NCI-H1694 (cell line): ENCODE data around the gene SUZ12.
A peak's percentile ranks its signal among the peaks of the same experiment; 100 is the strongest.
"Not testable (repeated sequence)": the region's sequence is repeated elsewhere in the genome, so short reads cannot be mapped to it uniquely, and the experiment has no call there.

Experiments
- DNase-seq: peaks from one replicate; lab custom pipeline; 2025; lab: John Stamatoyannopoulos, UW

Gene SUZ12

DNA sequence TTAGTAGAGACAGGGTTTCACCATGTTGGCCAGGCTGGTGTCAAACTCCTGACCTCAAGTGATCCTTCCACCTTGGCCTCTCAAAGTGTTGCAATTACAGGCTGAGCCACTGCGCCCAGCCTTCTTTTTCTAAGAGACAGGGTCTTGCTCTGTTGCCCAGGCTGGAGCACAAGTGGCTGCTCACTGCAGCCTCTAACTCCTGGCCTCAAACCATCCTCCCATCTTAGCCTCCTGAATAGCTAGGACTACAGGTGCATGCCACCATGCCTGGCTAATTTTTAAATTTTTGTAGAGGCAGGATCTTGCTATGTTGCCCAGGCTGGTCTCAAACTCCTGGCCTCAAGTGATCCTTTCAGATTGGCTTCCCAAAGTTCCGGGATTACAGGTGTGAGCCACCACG, 15.1 kb downstream of the SUZ12 start:
- not testable (repeated sequence) for DNase-seq

DNA sequence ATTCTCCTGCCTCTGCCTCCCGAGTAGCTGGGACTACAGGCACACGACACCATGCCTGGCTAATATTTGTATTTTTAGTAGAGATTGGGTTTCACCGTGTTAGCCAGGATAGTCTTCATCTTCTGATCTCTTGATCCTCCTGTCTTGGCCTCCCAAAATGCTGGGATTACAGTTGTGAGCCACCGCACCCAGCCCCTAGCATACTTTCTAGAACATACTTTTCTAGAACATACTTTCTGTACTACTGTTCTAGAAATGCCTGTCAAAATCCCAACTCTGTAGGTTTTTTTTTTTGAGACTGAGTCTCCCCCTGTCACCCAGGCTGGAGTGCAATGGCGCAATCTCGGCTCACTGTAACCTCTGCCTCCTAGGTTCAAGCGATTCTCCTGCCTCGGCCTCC, 27.3 kb downstream of the SUZ12 start:
- DNase-seq, result not testable (repeated sequence)

DNA sequence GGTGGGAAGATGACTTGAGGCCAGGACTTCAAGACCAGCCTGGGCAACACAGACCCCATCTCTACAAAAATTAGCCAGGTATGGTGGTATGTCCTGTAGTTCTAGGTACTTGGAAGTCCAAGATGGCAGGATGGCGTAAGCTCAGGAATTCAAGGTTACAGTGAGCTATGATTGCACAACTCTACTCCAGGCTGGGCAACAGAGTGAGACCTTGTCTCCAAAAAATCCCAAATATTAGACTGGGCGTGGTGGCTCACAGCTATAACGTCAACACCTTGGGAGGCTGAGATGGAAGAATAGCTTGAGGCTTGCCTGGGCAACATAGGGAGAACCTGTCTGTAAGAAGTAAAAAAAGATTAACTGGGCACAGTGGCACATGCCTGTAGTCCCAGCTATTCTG, 30.8 kb downstream of the SUZ12 start:
- no peak for DNase-seq

DNA sequence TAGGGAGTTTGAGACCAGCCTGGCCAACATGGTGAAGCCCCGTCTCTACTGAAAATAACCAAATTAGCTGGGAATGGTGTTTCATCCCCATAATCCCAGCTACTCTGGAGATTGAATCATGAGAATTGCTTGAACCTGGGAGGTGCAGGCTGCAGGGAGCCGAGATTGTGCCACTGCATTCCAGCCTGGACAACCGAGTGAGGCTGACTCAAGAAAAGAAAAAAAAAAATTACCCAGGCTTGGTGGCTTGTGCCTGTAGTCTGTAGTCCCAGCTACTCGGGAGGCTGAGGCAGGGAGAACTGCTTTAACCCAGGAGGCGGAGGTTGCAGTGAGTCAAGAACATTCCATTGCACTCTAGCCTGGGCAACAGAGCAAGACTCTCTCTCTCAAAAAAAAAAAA, 33.6 kb downstream of the SUZ12 start:
- not testable (repeated sequence) for DNase-seq

DNA sequence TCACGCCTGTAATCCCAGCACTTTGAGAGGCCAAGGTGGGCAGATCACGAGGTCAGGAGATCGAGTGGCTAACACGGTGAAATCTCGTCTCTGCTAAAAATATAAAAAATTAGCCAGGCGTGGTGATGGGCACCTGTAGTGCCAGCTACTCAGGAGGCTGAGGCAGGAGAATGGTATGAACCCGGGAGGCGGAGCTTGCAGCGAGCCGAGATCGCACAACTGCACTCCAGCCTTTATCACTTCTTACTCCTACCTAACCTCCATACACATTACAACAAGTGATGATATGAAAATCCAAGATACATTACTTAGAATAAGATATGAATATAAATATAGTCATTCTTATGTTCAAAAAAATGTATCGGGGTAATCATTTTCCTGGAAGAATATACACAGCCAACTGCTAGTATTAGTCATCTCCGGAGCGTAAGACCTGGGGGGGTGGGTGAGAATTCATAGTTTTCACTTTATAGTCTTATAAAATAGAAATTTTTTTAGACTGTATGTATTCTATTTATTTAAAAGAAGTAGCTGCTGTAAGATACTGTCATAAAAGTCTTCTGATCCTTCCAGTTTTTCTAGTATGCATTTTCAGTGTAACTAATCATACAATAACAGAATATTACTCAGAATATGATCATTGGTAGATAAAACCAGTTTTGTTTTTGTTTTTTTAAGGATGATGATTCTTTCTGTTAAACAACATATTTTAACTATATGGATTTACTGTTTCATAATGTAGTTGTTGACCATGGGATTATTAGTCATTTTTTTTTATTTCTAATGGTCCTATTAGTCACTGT, 37.7 kb downstream of the SUZ12 start:
- not testable (repeated sequence) for DNase-seq

DNA sequence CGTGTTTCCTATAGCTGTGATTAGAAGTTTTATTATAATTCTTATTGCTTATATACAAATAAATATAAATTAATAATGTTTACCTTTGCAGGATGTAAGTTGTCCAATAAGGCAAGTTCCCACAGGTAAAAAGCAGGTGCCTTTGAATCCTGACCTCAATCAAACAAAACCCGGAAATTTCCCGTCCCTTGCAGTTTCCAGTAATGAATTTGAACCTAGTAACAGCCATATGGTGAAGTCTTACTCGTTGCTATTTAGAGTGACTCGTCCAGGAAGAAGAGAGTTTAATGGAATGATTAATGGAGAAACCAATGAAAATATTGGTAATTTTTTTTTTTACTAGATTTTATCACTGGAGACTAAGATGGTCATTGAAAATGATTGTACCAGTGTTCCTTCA, 38.6 kb downstream of the SUZ12 start:
- DNase-seq, result not testable (repeated sequence)

DNA sequence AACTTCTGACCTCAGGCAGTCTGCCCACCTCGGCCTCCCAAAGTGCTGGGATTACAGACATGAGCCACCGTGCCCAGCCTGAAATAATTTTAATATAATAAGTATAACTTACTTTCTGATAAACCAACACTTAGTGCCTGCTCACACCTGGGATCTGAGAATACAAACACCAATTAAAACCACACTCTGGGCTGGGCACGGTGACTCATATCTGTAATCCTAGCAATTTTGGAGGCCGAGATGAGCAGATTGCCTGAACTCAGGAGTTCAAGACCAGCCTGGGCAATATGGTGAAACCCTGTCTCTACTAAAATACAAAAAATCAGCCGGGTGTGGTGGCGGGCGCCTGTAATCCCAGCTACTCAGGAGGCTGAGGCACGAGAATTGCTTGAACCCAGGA, 55.0 kb downstream of the SUZ12 start:
- DNase-seq, result not testable (repeated sequence)

DNA sequence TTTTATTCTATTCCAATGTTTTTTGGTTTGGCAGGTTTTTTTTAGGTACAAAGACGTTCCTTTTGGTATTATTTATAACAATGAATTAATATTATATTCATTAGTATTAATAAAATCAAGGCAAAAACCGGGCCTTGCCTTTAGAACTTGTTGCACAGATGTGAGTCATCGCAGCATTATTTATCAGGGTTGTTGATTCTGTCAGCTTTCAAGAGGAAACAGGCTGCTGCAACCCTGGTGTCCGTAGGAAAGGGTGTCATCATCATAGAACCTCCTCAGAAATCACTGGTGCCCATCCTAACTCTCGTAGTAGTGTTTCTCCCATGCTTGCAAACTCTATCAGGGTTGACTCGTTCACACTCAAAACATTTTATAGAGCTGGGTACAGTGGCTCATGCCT, 60.2 kb downstream of the SUZ12 start:
- no peak for DNase-seq

DNA sequence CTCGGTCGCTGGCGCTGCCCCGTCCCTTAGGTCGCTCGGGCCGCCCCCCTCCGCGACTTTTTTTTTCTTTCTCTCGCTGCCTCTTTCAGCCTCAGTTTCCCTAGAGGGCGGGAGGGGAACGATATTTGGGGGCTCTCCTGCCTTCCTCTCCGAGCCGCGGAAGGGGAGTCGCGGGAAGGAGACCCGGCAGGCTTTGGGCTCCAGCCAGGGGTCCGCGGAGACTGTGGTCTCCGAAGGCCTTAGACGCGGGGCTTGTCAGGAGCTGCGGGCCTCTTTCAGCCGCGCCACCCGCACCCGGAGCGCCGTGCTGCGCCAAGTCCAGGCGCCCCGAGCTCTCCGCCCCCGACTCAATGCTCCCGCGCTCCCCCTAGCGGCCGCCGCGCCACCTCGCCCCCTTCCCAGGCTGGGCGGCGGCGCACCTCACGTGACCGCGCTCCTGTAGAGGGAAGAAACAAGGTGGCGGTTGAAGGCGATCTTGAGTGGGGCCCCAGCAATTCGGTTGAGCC, 70.2 kb downstream of the SUZ12 start, which contains the start of gene LRRC37B:
Gene LRRC37B (plus strand): TSS at position 427 of the 506 bp plus-strand sequence. CDS start 14,010 bp downstream, outside the sequence.
- DNase-seq, result peak; percentile 66

DNA sequence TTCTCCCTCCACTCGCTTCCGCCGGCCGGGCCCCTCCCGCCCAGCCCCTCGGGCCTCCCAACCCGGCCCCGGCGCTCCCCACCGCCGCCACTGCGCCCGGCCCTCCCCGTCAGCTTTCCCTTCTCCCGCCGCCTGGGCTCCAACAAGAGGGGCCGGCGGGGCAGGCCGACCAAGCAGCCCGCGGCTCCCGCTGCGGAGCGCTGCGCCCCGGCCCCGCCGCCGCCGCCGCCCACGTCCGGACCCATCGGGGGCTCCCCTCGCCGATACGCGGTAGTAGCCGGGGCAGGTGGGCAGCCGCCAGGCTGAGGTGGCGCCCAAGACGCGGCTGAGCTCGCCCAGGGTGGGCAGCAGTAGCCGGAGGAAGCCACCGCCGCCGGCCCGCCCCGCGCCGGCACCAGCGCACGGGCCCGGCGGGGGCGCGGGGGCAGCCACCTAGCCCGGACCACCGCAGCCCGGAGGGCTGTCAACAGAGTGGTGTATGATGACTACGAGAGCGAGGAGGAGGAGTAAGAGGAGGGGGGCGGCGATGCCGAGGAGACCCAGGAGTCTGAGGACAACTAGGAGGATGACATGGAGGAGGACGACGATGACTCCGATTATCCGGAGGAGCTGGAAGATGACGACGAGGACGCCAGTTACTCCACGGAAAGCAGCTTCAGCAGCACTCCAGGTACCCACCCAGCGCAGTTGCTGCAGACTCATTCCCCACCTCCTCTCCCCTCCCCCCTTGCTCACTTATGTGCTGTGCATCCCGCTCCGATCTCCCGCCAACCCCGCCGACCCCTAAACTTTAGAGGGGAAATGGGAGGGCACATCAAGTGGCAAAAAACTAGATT, 70.9 kb downstream of the SUZ12 start:
- DNase-seq, result peak; percentile 22

DNA sequence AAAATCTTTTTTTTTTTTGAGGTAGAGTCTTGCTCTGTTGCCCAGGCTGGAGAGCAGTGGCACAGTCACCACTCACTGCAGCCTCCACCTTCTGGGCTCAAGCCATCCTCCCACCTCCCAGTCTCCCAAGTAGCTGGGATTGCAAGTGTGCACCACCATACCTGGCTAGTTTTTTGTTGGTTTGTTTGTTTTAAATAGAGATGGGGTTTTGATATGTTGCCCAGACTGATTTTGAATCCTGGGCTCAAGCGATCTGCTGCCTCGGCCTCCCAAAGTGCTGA, 72.4 kb downstream of the SUZ12 start:
- no peak for DNase-seq

DNA sequence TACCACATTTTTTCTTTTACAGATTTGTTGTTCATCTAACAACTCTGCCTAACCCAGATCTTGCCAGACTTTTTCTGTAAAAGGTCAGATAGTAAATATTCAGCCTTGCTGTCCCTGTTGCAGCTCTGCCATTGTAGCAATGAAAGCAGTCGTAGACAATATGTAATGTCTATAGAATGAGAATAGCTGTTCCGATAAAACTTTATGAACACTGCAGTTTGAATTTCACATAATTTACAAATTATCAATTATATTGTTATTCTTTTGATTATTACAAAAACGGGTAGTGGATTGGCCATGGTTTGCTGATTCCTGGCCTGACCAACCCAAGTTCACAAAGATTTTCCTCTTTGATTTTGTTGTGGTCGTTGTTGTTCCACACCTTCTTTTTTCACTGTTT, 73.3 kb downstream of the SUZ12 start:
- DNase-seq, result no peak

DNA sequence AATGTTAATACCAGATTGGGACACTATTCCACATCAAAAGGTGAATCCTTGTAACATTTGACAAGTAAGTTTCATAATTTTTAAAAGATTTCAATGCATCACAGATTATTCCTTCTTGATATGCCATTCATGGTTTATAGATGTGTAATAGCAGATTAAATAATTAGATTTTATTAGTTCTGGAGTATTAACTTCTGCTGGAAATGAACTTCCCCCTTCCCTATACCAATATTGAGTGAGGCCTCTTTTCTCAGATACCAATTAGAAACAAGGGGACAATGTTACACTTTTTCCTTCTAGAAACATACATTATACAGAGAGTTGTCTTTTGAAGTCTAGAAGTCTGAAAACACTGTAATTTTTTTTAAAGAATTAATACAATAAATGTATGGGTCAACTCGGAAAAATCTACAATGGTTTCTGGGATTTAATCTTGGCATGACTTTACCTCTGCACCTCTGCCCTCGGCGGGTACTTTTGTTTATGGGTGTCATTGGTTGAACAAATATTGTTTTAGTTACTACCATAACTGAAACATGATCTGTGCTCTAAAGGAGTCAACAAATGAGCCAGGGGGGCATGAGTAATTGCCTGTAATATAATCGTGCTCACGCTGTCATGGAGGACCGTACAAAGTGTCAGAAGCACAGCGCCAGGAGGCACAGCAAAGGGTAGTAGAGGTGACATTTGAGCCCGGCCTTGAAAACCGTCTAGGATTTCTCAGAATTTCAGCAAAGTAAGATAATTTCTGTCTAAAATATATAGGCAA, 78.6 kb downstream of the SUZ12 start:
- DNase-seq, result no peak

DNA sequence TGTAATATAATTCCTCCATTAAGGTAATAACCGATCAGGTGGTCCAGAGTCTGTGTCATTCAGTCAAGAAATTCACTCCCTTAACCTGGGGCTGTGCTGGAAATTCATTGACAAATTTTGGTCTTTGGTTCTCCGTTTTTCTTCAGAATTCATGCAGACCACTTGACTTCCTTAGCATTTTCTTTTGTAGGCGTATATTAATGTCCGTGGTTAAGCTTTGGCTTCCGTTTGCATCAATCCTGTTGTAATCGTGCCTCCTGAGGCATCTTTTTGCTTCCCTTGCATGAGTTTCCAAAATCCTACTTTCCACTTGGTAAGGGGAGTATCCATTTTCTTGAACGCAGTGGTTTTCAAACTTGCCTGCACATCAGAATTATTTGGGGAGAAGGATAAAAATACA, 79.4 kb downstream of the SUZ12 start:
- no peak for DNase-seq

DNA sequence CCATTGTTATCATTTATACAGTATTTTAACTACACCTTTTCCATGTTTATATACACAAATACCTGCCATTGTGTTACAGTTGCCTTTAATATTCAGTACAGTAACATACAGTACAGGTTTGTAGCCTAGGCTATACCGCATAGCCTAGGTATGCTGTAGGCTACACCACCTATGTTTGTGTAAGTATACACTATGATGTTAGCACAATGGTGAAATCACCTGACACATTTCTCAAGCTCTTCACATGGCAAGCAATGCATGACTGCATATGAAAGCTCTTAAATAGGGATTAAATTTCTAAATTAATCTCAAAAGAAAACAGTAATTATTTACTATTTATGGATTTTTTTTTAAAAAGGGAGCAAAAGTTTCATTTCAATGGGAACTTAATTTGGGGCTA, 82.4 kb downstream of the SUZ12 start:
- DNase-seq, result no peak

DNA sequence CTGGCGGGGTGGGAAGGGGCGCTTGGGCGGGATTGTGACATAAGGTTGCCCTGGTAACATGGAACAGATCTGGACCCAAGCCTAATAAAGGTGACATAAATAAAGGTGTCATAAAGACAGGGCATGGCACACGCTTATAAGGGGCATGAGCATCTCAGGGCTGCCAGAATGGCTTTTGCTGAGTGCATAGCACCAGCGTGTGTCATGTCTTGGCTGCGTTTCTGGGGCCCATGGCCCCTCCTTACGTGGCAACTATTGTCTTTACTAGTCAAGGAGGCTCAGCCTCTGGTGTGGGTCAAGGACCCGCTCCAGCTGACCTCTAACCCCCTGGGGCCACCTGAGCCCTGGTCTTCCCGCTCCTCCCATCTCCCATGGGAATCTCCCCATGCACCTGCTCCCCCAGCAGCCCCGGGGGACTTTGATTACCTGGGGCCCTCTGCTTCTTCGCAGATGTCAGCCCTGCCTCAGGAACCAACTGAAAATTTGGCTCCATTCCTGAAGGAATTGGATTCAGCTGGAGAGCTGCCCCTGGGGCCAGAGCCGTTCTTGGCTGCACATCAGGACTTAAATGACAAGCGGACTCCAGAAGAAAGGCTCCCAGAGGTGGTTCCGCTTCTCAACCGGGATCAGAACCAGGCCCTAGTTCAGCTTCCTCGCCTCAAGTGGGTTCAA, 84.3 kb downstream of the SUZ12 start:
- no peak for DNase-seq

DNA sequence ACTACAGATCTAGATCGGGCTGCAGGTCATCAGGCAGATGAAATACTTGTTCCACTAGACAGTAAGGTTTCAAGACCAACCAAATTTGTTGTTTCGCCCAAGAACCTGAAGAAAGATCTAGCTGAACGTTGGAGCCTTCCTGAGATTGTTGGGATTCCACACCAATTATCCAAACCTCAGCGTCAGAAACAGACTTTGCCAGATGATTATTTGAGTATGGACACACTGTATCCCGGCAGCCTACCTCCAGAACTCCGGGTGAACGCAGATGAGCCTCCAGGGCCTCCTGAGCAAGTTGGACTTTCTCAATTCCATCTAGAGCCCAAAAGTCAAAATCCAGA, 84.8 kb downstream of the SUZ12 start:
- no peak for DNase-seq

DNA sequence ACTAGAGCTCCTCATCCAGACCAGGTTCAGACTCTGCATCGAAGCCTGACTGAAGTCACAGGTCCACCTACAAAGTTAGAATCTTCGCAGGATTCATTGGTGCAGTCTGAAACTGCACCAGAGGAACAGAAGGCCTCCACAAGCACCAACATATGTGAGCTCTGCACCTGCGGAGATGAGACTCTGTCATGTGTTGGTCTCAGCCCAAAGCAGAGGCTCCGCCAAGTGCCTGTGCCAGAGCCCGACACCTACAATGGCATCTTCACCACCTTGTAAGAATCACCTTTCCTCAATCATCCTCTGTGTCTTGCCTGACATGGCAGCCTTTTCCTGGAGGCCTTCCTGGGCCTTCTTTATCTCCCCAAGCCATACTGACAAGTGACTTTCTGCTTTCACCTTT, 85.7 kb downstream of the SUZ12 start:
- DNase-seq, result not testable (repeated sequence)

DNA sequence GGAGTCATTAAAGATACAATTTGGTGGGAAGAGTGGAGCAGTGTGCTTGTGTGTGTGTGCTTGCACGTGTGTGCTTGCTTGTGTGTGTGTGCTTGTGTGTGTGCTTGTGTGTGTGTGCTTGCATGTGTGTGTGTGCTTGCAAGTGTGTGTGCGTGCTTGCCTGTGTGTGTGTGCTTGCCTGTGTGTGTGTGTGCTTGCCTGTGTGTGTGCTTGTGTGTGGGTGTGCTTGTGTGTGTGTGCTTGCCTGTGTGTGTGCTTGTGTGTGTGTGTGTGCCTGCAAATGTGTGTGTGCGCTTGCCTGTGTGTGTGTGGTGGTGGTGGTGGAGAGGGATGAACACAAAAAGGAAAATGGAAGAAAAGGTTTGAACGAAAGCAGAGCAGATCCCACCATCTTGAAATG, 90.5 kb downstream of the SUZ12 start:
- DNase-seq, result not testable (repeated sequence)

DNA sequence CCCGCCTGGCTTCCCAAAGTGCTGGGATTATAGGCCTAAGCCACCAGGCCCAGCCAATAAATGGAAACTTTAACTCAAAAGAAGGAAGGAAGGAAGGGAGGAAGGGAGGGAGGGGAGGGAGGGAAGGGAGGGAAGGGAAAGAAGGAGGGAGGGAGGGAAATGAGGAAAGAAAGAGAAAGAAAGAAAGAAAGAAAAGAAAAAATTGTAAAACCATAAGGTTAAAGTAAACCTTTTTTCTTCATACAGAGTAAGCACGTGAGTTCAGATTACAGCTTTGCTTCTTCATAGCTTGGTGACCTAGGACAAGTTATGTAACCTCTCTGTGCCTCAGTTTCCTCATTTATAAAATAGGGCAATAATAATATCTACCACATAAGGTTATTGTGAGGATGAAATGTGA, 96.4 kb downstream of the SUZ12 start:
- DNase-seq, result no peak

DNA sequence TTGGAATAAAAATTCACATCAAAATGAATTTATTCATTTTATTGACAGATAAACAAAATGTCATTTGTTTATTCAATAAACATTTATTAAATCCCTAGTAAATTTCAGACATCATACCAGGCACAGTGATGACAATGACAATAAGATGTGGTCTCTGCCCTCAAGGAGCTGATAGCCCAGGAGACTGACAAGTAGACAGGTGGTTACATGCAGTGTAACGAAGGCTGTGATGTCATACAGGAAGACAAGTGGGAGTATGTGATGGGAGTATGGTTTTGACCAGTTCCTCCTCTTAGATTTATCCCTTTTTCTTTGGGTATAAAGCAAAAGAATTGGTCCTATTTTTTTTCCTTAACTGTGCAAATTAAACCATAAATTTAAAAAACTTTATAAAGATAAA, 97.0 kb downstream of the SUZ12 start:
- not testable (repeated sequence) for DNase-seq

DNA sequence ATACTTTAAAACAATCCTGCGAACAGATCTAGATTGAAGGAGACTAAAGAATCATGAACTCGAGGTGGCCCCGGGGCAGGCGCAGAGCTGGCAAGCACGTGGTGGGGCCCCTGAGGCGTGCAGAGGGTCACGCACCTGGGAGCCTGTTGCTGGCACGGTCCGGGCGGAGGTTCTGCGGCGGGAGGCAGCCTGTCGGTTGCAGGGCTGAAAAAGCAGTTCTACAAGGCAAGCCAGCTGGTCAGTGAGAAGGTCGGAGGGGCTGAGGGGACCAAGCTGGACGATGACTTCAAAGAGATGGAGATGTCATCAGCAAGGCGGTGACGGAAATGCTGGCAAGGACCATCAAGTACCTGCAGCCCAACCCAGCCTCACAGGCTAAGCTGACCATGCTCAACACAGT, 103.4 kb downstream of the SUZ12 start:
- DNase-seq, result not testable (repeated sequence)
